NB4 (cell line): ENCODE measurements around the gene CADPS2.

Source experiments
- CTCF ChIP-seq: IDR thresholded peaks from one replicate; pipeline ENCODE4 v1.5.1; 2012; ENCODE audit warnings: low read depth, low read length
- POLR2A ChIP-seq: IDR thresholded peaks from 2 replicates; pipeline ENCODE4 v1.6.1; 2011; ENCODE audit warnings: mild to moderate bottlenecking; ENCODE audit not compliant: insufficient read length; ENCODE audit errors: extremely low read depth

GRCh38 chr7:122829962-122830361, 56.3 kb downstream of the CADPS2 start:
- TF ChIP-seq POLR2A: no peak
- no peak for TF ChIP-seq CTCF
